Calu3 (cell line): Measurements from ENCODE around the gene IFRD1. TPM values are rescaled to one million over a fixed set of nuclear protein-coding genes. Genes with fewer than 3 reads are reported as not detected.

Experiments
- BruUV-seq: library from RNA; stranded (reverse); fragments of 400-500 nt; replicated peaks from 2 replicates; lab custom pipeline; 2021; lab: Mats Ljungman, UMichigan
- CTCF ChIA-PET: fragments of 300-600 bp; sonication (Branson Sonifier 250); formaldehyde crosslinking; loops from one replicate; lab custom pipeline; 2022; ENCODE audit warnings: antibody characterized with exemption; lab: Charles Lee
- DNase-seq: peaks from one replicate; pipeline ENCODE4 v3.0.0; 2022
- H3K27ac Mint-ChIP-seq: one replicate; pipeline ENCODE4 v1.8.0; 2022; ENCODE audit warnings: mixed read lengths; ENCODE audit not compliant: unreplicated experiment
- H3K27me3 Mint-ChIP-seq: one replicate; pipeline ENCODE4 v1.8.0; 2022; ENCODE audit warnings: mixed read lengths; ENCODE audit not compliant: unreplicated experiment
- H3K36me3 Mint-ChIP-seq: one replicate; pipeline ENCODE4 v1.8.0; 2022; ENCODE audit warnings: mild to moderate bottlenecking, moderate library complexity, mixed read lengths; ENCODE audit not compliant: insufficient read depth, unreplicated experiment
- H3K4me1 Mint-ChIP-seq: one replicate; pipeline ENCODE4 v1.8.0; 2022; ENCODE audit warnings: mild to moderate bottlenecking, low read depth, mixed read lengths; ENCODE audit not compliant: unreplicated experiment
- H3K4me3 Mint-ChIP-seq: one replicate; pipeline ENCODE4 v1.8.0; 2022; ENCODE audit warnings: mild to moderate bottlenecking, low read depth, moderate library complexity, mixed read lengths; ENCODE audit not compliant: unreplicated experiment
- H3K9me3 Mint-ChIP-seq: one replicate; pipeline ENCODE4 v1.8.0; 2022; ENCODE audit warnings: low read depth, mixed read lengths; ENCODE audit not compliant: unreplicated experiment
- intact Hi-C: fragments of 100-400 bp; cut with micrococcal nuclease; formaldehyde crosslinking; loops from one replicate; pipeline ENCODE4 v1.10.0; 2022; ENCODE audit not compliant: unreplicated experiment
- total RNA-seq: library from RNA; stranded (reverse); gene quantifications from 2 replicates; pipeline ENCODE4 v1.2.3, GENCODE V29; 2022
- TF ChIP-seq, protein P1 (sequence below): fragments of 200-600 bp; IDR thresholded peaks from one replicate; pipeline ENCODE4 v1.8.0; 2022; ENCODE audit warnings: antibody characterized with exemption; ENCODE audit not compliant: unreplicated experiment

The IFRD1 gene
- total RNA-seq, 1 experiment from 2014 or later: 44.6 TPM

DNA sequence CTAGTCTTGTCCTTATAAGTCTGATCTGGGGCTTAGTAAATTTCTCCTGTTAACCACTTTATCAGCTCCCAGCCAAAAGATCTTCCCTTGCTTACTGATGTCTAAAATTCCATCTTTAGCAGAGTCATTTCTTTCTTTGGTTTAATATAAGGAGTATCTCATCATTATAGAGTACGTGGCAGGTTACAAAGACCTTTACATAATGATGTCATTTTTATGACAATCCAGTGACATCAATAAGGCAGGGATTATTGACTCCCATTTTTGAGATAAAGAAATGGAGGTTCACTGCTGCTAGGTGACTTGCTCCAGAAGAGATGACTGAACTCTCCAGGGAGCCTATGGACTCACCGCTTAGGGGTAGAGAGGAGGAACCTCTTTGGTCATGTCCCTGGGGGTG lies 8.1 kb upstream of the IFRD1 start:
- intact Hi-C loops: no loop called here
- no peak overlapping the region for H3K27ac Mint-ChIP-seq
- no TSS peak for BruUV-seq
- no peaks in the 10 kb centered on the region for H3K4me1 Mint-ChIP-seq
- TF ChIP-seq, protein P1, sequence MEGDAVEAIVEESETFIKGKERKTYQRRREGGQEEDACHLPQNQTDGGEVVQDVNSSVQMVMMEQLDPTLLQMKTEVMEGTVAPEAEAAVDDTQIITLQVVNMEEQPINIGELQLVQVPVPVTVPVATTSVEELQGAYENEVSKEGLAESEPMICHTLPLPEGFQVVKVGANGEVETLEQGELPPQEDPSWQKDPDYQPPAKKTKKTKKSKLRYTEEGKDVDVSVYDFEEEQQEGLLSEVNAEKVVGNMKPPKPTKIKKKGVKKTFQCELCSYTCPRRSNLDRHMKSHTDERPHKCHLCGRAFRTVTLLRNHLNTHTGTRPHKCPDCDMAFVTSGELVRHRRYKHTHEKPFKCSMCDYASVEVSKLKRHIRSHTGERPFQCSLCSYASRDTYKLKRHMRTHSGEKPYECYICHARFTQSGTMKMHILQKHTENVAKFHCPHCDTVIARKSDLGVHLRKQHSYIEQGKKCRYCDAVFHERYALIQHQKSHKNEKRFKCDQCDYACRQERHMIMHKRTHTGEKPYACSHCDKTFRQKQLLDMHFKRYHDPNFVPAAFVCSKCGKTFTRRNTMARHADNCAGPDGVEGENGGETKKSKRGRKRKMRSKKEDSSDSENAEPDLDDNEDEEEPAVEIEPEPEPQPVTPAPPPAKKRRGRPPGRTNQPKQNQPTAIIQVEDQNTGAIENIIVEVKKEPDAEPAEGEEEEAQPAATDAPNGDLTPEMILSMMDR: no peak
- no peaks in the 10 kb centered on the region for H3K9me3 Mint-ChIP-seq
- H3K4me3 Mint-ChIP-seq: no peak overlapping the region
- H3K36me3 Mint-ChIP-seq: no peaks in the 10 kb centered on the region
- CTCF ChIA-PET: interaction anchor here (1.4 kb wide), 1 partner anchor 18 kb away, joined by 4 read pairs; no protein-coding TSS in a partner anchor
- no peaks in the 10 kb centered on the region for H3K27me3 Mint-ChIP-seq
- DNase-seq: no peak

DNA sequence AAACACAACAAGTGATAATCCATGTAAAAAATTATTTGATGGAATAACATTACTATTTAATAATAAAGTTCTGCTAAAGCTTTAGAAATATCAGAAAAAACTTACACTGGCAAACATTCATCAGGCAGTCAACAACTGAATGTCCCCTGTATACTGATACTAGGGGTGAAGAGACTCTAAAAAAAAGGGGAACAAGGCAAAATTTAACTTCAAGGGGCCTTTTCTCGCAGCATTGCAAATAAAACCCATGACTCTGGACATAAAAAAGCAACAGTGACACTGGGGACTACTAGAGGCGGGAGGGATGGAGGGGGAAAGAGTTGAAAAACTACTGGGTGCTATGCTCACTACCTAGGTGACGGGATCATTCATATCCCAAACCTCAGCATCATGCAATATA lies 5.8 kb upstream of the IFRD1 start:
- no peak overlapping the region for H3K27ac Mint-ChIP-seq
- no TSS peak for BruUV-seq
- no peak for DNase-seq
- TF ChIP-seq, protein P1: no peak
- CTCF ChIA-PET: no interaction called here
- H3K27me3 Mint-ChIP-seq: no peaks in the 10 kb centered on the region
- peaks cover 14% of the 10 kb centered on the region for H3K4me1 Mint-ChIP-seq
- peaks cover 4% of the 10 kb centered on the region for H3K36me3 Mint-ChIP-seq
- intact Hi-C loops: no loop called here
- H3K9me3 Mint-ChIP-seq: no peaks in the 10 kb centered on the region
- H3K4me3 Mint-ChIP-seq: no peak overlapping the region

DNA sequence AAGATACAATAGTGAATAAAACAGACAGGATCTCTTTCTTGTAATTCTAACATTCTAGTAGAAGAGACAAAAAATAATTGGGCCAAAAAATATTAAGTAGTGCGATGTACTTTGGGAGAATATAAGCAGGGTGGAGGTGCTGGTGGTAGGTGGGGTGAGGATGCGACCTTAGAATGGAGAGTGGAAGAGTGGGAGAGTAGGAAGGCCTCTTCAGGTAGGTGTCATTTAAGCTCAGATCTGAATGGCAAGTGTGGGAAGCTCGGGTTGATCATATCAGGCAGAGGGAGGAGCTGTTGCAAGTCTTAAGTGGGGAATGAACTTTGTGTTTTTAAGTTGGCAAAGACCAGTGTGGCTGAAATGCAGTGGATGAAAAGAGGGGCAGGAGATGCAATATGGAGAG lies 3.8 kb upstream of the IFRD1 start:
- no peaks in the 10 kb centered on the region for H3K9me3 Mint-ChIP-seq
- peaks cover 18% of the 10 kb centered on the region for H3K4me1 Mint-ChIP-seq
- no peak for DNase-seq
- no peaks in the 10 kb centered on the region for H3K27me3 Mint-ChIP-seq
- no peak overlapping the region for H3K27ac Mint-ChIP-seq
- TF ChIP-seq, protein P1: no peak
- H3K36me3 Mint-ChIP-seq: peaks cover 23% of the 10 kb centered on the region
- H3K4me3 Mint-ChIP-seq: no peak overlapping the region
- intact Hi-C loops: no loop called here
- BruUV-seq: no TSS peak
- CTCF ChIA-PET: no interaction called here

DNA sequence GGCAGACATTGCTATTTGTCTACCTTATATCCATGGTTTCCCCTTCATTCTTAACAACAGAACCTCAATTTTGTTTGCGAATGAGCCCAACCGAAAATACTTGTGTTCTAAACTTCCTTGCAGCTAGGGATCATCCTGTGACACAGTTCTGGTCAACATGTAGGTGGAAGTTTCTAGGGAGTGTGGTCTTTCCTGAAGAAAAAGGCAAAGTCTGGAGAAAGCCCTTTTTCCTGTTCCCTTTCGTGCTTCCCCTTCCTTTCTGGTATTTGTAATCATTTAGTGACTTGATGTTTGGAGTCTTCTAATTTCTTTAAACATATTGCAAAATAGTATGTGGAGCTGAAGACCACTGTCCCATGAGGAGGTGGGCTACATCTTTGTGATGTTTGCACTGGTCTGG lies 2.9 kb upstream of the IFRD1 start:
- no peaks in the 10 kb centered on the region for H3K9me3 Mint-ChIP-seq
- intact Hi-C loops: no loop called here
- DNase-seq: no peak
- H3K27ac Mint-ChIP-seq: no peak overlapping the region
- H3K27me3 Mint-ChIP-seq: no peaks in the 10 kb centered on the region
- H3K36me3 Mint-ChIP-seq: peaks cover 33% of the 10 kb centered on the region
- H3K4me1 Mint-ChIP-seq: peaks cover 18% of the 10 kb centered on the region
- CTCF ChIA-PET: no interaction called here
- H3K4me3 Mint-ChIP-seq: no peak overlapping the region
- TF ChIP-seq, protein P1: no peak
- no TSS peak for BruUV-seq
